Measurements from ENCODE around the gene OSBP2. TPM values are rescaled to one million over a fixed set of nuclear protein-coding genes. Genes with fewer than 3 reads are reported as not detected.

OSBP2 gene
- total RNA-seq, 3 donors from 2014 or later, result 0.96 to 4.6 (median 4.4) TPM

- H3K27ac ChIP-seq, result no peak overlapping the region
- peaks cover 0 to 7% of the 10 kb centered on the region in 2 donors for H3K4me1 ChIP-seq
- intact Hi-C loops (cut with DNase I; ENCODE audit: low total_unique reads), result no loop called here
- H3K9me3 ChIP-seq, result no peaks in the 10 kb centered on the region
- H3K4me3 ChIP-seq, result peak overlapping the region; percentile 29 to 64 (median 43)
- no peaks in the 10 kb centered on the region for H3K36me3 ChIP-seq
- DNase-seq (ENCODE audit: low spot score in 2 of 2), result no peak
- TF ChIP-seq CTCF (IDR thresholded peaks at IDR 0.05) (no peak), POLR2AphosphoS5 (IDR thresholded peaks at IDR 0.05) (no peak)
- H3K27me3 ChIP-seq, result peaks cover 4 to 30% of the 10 kb centered on the region in 2 donors
These were observed 127.7 kb downstream of the OSBP2 start for GRCh38 chr22:30822216-30823014.

- no peak for TF ChIP-seq CTCF (IDR thresholded peaks at IDR 0.05)
- TF ChIP-seq POLR2AphosphoS5 (IDR thresholded peaks at IDR 0.05), result no peak
- TF ChIP-seq POLR2A (IDR thresholded peaks at IDR 0.05), result no peak
- intact Hi-C loops (cut with DNase I; ENCODE audit: low total_unique reads), result no loop called here
- Histone ChIP-seq H3K4me1 (peaks cover 0 to 7% of the 10 kb centered on the region in 2 donors), H3K4me3 (peak overlapping the region in 1 of 3 donors; percentile 64), H3K27ac (no peak overlapping the region), H3K36me3 (no peaks in the 10 kb centered on the region), H3K27me3 (peaks cover 4 to 30% of the 10 kb centered on the region in 2 donors), H3K9me3 (no peaks in the 10 kb centered on the region)
- DNase-seq (ENCODE audit: low spot score in 2 of 2), result no peak
These were observed 128.3 kb downstream of the OSBP2 start for GRCh38 chr22:30823015-30823370.

GRCh38 chr22:30824096-30824495 is 129.4 kb downstream of the OSBP2 start:
- no peaks in the 10 kb centered on the region for H3K36me3 ChIP-seq
- peaks cover 0 to 7% of the 10 kb centered on the region in 2 donors for H3K4me1 ChIP-seq
- H3K9me3 ChIP-seq, result no peaks in the 10 kb centered on the region
- DNase-seq (ENCODE audit: low spot score in 2 of 2), result no peak
- TF ChIP-seq POLR2A (IDR thresholded peaks at IDR 0.05), result no peak
- TF ChIP-seq CTCF (IDR thresholded peaks at IDR 0.05), result no peak
- TF ChIP-seq POLR2AphosphoS5 (IDR thresholded peaks at IDR 0.05), result no peak
- intact Hi-C loops (cut with DNase I; ENCODE audit: low total_unique reads), result no loop called here
- H3K4me3 ChIP-seq, result no peak overlapping the region
- H3K27me3 ChIP-seq, result peaks cover 4 to 30% of the 10 kb centered on the region in 2 donors
- H3K27ac ChIP-seq, result no peak overlapping the region

- Histone ChIP-seq H3K27ac (no peak overlapping the region), H3K36me3 (no peaks in the 10 kb centered on the region), H3K4me3 (no peak overlapping the region), H3K27me3 (peaks cover 4 to 30% of the 10 kb centered on the region in 2 donors), H3K4me1 (peaks cover 0 to 7% of the 10 kb centered on the region in 2 donors), H3K9me3 (no peaks in the 10 kb centered on the region)
- TF ChIP-seq POLR2A (IDR thresholded peaks at IDR 0.05), result no peak
- no peak for TF ChIP-seq POLR2AphosphoS5 (IDR thresholded peaks at IDR 0.05)
- intact Hi-C loops (cut with DNase I; ENCODE audit: low total_unique reads), result no loop called here
- no peak for DNase-seq (ENCODE audit: low spot score in 2 of 2)
These were observed 130.0 kb downstream of the OSBP2 start for GRCh38 chr22:30824711-30825110.

GRCh38 chr22:30825711-30826505 is 131.2 kb downstream of the OSBP2 start:
- Histone ChIP-seq H3K4me3 (no peak overlapping the region), H3K36me3 (no peaks in the 10 kb centered on the region), H3K27me3 (peaks cover 4 to 27% of the 10 kb centered on the region in 2 donors), H3K27ac (no peak overlapping the region), H3K9me3 (no peaks in the 10 kb centered on the region), H3K4me1 (peaks cover 0 to 7% of the 10 kb centered on the region in 2 donors)
- no peak for TF ChIP-seq CTCF (IDR thresholded peaks at IDR 0.05)
- TF ChIP-seq POLR2A (IDR thresholded peaks at IDR 0.05), result no peak
- no peak for TF ChIP-seq POLR2AphosphoS5 (IDR thresholded peaks at IDR 0.05)
- intact Hi-C loops (cut with DNase I; ENCODE audit: low total_unique reads), result no loop called here
- DNase-seq (ENCODE audit: low spot score in 2 of 2), result no peak

All from breast epithelium (tissue), 4 donors.